ENCODE measurements around the gene MMP25.
"Not testable (repeated sequence)": the region's sequence is repeated elsewhere in the genome, so short reads cannot be mapped to it uniquely, and the experiment has no call there.

DNA sequence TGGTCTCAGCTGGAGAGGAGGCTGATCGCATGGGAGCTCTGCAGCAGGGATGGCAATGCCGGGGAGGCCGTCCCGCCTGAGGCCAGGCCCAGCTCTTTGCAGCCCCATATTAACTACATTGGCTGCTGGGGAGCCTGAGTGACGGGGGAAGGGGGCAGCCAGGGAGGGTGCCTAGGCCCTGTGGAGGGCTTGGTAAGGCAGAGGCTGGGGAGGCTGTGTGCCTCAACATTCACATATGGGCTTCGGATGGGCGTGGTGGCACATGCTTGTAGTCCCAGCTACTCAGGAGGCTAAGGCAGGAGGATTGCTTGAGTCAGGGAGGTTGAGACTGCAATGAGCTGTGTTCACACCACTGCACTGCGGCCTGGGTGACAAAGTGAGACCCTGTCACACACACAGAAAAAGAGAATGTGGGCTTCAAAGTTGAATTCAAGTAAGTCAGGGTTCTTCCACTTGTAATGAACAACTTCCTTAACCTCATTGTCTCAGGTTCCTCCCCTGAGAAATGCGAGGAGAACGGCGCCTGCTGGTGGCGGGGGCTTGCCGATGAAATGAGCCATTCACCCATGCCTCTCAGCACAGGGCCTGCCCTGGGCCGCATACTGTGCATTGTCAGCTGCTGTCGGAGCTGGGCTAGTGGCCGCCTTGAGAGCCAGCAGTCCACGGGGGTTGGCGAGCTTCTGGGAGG is 26.4 kb downstream of the MMP25 start:
- TF ChIP-seq CTCF (IDR thresholded peaks at IDR 0.05); POLR2A (IDR thresholded peaks at IDR 0.05); POLR2AphosphoS5 (IDR thresholded peaks at IDR 0.05; ENCODE audit: insufficient read depth in 1 of 2, low read depth in 1 of 2): not testable (repeated sequence)
